NCI-H524 treated with DMSO at 0.1 percent for 48 hours (cell line): ENCODE measurements around the gene LARP1.

ENCODE experiments used
- DNase-seq: peaks from one replicate; lab custom pipeline; 2025; lab: John Stamatoyannopoulos, UW

LARP1 gene

DNA sequence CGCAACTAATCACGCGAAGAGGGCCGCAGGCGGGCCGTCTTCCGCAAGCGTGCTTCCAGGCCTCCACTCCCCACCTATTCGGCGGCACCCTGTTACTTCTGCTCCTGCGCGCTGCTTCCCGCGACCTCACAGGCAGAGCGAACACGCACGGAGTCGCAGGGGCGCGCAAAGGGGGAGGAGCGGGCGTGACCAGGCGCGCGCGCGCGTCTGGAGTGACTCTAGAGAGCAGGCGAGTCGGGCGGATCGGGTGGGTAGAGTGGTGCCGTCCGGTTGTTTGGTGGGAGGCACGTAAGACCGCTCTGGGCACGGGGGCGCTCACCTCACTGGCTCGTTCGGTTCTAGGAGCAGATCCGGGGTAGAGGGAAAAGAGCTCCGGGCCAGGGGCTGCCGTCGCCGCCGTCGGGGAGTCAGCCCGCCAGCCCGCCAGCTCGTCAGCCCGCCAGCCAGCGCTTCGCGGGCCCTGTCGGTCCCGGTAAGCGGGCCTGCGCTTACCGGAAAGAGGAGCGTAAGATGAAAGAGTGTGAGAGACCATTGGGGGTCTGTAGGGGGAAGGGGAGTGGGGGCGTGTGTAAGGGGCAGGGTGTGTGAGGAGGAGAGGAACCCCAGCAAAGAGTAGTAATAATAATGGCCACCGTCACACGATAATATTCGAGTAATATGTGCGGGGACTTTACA lies 103.3 kb downstream of the LARP1 start, which contains the start of gene CNOT8:
Gene CNOT8 (plus strand): TSS at position 331 of the 675 bp plus-strand sequence. CDS start 4,652 bp downstream, outside the sequence.
- peak; percentile 88 for DNase-seq

DNA sequence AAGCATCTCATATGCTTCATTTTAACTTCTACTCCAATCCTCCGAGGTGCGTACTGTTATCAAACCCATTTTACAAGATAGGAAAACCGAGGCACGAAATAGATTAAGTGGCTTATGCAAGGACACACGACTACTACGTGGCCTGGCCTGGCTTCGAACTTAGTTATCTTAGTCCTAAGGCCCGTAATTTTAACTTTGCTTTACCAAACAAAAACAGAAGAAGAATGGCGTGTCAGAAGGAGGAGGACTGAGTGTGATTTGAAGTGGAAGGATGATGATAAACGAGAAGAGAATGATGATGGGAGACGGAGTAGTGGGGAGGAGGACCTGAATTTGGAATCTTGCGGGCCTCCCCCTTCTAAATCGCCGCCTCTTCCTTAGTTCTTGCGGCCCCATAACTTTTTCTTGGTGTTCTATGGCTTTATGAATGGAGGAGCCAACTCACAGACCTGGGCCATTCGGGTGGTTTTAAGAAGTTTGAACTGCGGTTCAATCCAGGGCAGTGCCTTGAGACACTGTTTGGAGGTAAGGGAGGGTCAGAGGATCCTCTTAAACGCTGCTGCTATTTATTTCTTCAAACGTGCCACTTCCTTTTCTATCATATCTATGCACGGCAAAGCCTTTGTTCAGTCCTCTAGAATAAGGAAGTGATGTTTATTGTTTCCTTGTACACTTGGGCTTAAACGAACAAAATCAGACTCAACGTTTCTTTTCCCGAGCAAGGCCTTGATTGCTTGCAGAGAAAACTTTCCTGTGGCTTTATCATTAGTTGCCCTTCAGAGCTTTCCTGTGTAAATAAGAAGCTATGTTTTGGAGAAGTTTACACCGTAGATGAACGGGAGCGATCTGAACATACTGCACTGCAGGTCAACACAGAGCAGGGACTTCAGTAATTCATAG lies 104.0 kb downstream of the LARP1 start:
- DNase-seq, result no peak

DNA sequence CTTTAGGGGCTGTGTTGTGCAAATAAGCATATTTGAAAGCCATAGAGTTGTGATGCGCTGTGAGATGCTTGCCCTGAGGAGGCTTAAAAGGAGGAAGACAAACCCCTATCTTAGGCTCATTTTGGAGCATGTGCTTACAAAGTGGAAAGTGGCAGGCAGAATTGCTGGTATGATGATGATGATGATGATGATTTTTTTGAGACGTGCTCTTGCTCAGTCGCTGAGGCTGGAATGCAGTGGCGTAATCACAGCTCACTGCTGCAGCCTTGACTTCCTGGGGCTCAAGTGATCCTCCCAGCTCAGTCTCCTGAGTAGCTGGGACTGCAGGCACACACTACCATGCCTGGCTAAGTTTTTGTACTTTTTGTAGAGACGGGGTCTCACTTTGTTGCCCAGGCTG lies 104.9 kb downstream of the LARP1 start:
- DNase-seq, result no peak

DNA sequence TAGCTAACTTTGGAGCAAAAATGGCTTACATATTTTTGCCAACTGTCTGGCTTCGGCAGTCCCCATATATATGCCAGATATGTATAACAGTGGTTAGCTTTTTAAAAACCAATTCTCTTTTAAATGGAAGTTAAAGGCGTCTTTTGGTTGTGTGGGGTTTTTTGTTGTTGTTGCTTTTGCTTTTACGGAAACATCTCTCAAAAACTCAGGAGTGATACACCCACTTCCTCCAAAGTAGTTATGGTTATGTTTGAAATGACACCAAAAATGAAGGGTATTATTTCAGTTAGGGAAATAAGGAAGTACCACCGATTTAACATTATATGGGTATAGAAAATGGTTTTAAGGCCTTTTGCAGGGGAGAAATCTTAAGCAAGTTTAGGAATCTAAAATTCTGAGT lies 105.6 kb downstream of the LARP1 start:
- no peak for DNase-seq

DNA sequence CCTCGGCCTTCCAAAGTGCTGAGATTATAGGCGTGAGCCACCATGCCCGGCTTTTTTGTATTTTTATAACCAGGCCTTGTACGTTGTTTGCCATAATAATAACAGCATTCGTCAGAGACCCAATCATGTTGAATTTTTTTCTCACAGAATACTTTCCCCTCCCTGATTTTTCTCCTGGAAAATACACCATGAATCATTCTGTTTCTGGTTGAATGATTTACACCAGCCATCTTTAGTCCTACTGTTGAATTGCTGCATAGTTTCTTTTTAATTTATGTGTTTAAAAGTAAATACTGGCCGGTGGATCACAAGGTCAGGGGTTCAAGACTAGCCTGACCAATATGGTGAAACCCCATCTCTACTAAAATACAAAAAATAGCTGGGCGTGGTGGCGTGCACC lies 106.8 kb downstream of the LARP1 start:
- no peak for DNase-seq

DNA sequence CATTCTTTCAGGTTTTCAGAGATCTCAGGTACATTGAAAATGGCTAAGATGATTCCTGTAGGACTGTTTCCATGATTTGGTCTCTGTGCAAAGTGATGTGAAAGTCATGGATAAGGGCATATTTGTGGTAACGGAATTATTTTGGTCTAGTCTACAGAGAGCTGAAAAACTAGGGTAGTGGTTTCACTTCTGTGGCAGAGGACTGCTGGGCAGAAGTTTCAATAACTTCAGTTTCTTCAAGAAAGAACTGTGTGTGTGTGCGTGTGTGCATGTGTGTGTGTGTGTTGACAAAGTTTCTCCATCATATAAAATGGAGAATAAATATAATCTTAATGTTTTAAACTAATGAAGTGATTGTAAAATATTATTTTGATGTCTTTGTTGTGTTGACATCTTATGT lies 107.6 kb downstream of the LARP1 start:
- DNase-seq, result no peak

DNA sequence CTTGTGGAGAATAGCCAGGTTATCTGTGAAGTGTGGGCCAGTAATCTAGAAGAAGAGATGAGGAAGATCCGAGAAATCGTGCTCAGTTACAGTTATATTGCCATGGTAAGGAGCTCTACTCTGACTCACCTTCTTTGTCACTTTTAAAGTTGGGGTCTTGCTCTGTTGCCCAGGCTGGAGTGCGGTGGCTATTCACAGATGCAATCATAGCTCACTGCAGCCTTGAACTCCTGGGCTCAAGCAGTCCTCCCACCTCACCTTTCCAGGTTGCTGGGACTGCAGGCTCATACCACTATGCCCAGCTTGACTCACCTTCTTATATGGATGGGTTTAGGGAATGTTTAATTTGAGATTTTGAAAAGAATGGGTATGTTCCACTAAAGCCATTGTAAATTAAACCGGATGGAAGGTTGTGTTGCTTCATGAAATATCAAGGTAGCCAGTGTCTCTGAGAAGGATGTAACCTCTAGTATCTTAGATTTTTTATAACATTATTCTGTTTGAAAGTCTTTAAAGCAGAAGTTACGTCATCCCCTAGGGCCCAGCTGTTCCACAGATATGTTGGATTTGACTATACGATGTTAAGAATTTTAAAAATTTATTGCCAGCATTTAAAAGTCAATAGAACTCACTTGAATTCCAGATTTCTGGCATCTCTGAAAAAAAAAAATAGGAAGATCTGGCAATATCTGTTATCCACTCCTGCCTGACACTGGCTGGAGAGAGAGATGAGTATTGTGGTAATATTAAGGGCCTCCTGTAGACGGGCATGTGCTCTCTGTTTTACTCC lies 108.3 kb downstream of the LARP1 start:
- no peak for DNase-seq

DNA sequence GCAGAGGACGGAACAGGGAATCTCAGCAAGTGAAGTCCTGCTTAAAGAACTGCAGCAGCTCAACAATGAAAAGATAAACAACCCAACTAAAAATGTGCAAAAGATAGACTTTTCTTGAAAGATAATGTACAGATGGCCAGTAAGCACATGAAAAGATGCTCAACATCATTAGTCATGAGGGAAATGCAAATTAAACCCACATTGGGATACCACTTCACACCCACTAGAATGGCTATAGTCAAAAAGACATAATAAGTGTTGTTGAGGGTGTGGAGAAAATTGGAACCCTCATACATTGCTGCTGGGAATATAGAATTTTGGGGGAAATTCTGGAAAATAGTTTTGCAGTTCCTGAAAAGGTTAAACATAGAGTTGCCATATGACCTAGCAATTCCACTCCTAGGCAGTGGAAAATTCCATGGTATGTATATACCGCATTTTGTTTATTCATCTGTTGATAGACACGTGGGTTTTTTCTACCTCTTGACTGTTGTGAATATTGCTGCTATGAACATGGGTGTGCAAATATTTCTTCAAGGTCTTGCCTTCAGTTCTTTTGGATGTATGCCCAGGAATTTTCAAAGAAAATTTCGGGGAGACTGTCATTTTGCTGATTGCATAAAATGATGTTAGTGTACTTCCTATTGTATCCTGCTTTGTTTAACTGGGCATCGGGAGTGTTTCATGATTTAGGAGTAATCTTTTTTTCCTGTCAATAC lies 110.4 kb downstream of the LARP1 start:
- DNase-seq, result no peak

DNA sequence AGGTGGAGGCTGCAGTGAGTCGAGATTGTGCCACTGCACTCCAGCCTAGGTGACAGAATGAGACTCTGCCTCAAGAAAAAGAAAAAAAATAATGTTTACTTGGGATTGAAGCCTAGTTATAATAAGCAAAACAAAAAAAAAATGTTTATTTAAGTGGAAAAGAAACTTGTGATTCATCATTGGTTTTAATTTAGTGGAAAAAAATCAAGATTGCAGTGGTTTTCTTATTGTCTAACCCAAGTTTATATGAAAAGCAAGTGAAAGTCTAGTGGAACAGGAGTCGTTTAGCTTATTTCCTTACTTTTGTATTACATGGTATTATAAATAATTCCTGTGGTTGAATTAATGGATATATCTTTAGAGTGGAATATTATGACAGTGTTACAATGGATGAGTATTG lies 111.7 kb downstream of the LARP1 start:
- DNase-seq, result no peak
